Activated CD4-positive, CD25-positive, alpha-beta regulatory T cell treated with anti-CD3 and anti-CD28 coated beads, Interleukin-2, amount 50 U/mL, for 24 hours (primary cell): ENCODE results near the gene MYO3B.
A peak's percentile ranks its signal among the peaks of the same experiment; 100 is the strongest.
"Not testable (repeated sequence)": the region's sequence is repeated elsewhere in the genome, so short reads cannot be mapped to it uniquely, and the experiment has no call there.

Experiments used
- ATAC-seq, 2 donors: fragments of 150-1000 bp; cut with Tn5 transposase; one replicate each; pipeline ENCODE4 v1.10.0; 2021; ENCODE audit warnings: mild to moderate bottlenecking in 1 of 2, moderate library complexity in 1 of 2

Gene MYO3B

DNA sequence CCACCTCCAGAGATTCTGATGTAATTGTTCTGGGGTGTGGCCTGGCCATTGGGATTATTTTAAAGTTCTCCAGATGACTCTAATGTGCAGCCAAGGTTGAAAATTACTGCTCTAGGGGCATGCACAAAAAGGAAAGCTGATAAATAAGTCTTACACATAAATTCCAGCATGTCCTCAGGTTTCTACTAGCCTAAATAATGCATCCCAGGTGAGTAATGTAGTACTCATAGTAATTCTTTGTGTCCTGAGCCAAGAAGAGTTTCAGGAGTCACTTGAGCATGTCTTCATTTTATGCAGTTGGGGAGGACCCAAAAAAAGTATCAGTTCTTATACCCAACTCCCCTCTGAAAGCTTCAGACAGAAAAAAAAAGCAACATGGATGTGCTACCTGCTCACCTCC, 407.1 kb downstream of the MYO3B start:
- ATAC-seq: no peak

DNA sequence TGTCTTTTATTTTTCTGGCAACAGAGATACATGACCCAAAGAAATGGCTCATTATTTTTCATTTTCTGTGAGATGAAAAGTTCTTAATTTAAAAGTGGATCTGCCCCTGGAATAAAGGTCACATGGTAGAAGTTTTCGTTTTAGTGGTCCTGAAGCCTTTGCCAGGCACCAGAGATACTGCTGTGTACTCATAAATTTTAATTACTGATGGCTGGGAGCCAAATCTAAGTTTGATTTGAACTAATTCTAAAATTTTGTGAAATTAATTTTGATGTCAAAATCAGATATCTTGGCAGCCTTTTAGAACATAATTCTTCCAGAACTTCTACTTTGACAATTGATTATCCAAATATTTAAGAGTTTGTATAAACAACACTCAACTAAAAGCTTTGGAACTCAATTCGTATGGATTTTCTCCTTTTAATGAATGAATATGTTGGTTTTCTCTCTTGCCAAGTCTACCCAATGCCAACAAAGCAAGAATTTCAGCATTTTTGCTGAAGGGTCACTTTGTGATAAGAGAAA, 408.7 kb downstream of the MYO3B start:
- ATAC-seq: no peak

DNA sequence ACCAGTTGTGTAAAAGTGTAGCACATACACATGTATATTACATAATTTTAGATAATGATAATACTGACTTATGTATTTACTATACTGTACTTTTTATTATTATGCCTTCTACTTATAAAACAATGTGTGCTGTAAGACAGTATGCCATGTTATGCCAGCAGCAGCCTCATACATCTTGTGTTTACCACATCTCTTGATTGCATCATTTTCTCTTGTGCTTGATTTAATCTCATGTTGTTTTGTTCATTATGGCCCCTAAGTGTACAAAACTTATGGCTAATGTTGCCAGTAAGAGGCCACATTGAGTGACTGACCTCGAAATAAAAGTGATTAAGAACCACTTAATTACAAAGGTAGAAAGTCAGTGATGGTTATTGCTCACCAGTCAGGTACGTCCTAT, 409.2 kb downstream of the MYO3B start:
- no peak for ATAC-seq

DNA sequence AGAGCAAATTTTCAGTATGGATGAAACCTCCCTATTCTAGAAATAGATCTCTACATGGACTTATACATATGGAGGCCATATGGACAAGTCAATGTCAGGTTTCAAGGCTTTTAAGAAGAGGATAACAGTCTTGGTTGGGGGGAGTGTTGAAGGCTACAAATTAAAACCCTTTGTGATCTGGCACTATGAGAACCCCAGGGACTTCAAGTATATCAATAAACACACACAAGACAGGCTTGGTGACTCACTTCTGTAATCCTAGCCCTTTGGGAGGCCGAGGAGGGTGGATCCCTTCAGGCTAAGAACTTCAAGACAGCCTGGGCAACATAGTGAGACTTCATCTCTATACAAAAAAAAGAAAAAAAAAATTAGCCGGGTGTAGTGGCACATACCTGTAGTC, 410.0 kb downstream of the MYO3B start:
- no peak for ATAC-seq

DNA sequence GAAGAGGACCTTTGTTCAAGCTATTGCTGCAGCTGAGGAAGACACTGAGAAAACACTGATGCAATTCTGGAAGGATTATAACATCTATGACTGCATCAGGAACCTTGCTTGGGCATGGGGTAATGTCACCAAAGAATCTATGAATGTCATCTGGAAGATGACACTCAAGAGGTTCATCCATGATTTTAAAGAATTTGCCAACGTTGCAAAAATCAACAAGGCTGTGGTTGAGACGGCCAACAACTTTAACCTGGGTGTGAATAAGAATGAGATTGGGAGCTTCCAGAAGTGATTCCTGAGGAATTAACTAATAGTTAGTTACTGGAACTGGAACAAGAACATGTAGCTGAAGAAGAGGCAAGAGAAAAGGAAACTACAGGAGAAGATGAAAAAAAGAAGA, 410.8 kb downstream of the MYO3B start:
- ATAC-seq: no peak

DNA sequence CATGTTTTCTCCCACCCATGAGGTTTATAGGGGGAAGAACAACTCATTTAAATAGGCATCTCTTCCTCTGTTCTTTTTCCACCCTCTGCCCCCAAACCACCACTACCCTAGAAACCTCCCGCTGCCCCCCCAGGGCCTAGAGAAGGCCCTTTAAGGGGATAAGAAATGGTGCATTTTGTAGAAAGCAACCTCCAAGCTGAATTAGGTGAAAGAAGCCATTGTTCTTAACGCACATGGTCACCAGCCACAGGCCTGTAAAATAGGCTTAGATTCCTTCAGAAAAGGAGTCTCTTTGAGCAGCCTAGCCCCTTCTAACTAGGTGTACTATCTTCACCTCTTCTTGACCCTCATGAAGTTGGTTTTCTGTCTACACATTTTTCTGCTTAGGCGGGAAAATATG, 418.6 kb downstream of the MYO3B start:
- ATAC-seq: no peak

DNA sequence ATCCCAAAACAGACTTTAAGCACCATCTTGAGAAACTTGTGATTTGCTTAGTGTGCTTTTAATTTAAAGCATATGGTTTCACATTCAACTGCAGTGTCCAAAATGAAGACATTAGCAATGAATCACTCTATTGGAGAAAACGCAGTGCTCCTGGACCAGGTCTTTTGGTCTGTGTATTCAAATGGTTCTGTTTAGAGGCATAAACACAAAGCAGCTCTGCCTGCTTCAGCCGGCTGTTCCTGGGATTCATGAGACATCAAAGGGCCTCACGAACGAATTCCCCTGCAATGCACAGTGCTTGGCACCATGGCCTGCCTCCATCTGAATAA, 420.1 kb downstream of the MYO3B start:
- no peak for ATAC-seq

DNA sequence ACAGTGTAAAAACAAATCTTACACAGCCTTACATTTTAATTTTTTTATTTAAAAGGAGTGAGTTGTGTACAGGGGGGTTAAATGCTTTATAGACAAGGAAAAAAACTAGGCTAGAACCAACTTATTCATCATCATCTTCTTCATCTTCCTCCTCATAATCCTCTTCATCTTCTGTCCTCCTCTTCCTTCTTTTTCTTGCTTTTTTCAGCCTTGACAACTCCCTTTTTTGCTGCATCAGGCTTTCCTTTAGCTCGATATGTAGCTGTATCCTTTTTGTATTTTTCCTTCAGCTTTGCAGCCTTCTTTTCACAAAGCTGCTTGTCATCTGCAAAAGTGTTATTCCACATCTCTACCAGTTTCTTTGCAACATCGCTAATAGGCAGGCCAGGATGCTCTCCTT, 423.5 kb downstream of the MYO3B start:
- ATAC-seq: no peak

DNA sequence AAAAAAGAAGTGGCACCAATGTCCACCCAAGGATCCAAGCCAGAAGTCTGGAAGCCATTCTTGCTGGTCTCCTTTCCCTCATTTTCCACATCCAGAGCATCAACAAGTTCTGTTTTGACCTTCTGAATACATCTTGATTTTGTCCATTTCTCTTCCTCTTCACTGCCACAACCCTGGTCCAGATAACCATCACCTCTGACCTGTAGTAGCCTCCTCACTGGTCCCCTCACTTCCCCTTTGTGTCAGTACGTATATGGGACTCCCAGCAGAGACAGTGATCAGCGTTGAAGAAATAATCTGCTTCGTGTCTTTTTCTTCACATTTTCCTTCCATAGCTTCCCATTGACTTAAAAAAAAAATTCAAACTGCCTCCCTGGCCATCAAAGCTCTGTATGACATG, 427.9 kb downstream of the MYO3B start:
- no peak for ATAC-seq

DNA sequence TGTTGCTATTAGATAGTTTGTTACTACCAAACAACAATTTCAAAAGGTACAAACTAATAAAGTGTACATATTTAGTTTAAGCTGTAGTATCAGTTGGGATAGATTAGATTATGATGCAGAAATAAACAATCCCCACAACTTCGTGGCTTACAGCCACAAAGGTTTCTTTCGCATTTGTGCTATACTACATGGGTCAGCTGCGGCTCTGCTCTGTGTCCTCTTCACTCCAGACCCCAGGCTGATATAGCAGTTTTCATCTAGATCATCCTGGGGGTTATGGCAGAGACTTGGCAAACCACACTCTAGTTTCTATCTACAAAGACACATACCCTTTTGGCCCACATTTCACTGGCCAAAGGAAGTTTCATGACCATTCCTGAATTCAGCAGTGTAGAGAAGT, 429.2 kb downstream of the MYO3B start:
- ATAC-seq: no peak

DNA sequence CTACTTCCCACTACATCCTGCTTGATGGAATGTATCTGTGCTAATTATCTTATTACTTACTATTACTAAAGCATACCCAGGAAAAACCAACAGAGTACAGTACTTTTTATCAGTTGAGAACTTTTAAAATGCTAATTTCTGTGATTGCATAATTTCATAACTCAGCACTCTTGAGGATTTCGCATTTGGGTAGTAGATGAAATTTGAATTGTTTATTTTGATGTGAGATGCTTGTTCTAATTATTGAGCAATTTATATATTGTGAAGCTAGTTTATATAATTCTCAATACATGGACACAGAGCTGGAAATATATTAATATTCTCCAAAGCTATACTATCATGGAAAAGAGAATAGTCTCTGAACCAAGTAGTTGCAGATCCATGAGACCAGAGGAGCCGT, 432.7 kb downstream of the MYO3B start:
- ATAC-seq: no peak

DNA sequence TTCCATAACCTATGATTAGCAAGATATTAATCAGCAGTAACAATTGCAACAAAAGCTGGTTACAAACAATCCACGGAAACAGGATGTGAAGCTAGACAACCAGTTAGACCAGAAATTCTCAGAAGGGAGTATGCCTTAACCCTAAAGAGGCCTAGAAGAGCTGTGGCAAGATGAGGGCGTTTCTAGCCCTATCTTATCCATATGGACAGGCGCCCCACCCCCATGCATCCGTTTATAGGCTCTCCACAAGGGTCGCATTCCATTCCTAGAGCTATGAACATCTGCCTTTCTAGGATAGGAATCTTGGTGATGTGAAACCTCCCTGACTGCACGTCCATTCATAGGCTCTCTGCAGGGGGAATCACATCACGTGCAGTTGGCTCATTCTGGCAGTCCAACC, 441.0 kb downstream of the MYO3B start:
- ATAC-seq: not testable (repeated sequence)

DNA sequence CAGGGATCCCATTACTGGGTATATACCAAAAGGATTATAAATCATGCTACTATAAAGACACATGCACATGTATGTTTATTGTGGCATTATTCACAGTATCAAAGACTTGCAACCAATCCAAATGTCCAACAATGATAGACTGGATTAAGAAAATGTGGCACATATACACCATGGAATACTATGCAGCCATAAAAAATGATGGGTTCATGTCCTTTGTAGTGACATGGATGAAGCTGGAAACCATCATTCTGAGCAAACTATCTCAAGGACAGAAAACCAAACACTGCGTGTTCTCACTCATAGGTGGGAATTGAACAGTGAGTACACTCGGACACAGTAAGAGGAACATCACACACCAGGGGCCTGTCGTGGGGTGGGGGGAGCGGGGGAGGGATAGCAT, 457.1 kb downstream of the MYO3B start:
- not testable (repeated sequence) for ATAC-seq

DNA sequence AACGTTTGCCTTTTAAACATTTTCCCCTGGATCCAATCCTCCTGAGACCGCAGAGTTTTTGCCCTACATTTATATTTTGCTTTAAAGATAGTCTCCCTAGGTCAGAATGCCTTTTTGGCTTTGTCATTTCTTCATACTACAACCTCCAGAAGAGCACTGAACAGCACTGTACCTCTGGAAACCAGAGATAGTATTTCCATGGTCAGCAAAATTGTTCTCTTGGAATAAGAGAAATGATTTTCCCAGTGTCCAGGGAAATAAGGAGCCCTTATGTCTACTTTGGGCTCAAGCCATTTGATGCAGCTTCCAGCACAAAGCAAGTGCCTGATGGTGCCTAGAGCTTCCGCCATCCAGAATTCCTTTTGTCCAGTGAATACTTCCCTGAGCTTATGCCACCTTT, 461.7 kb downstream of the MYO3B start:
- ATAC-seq: no peak

DNA sequence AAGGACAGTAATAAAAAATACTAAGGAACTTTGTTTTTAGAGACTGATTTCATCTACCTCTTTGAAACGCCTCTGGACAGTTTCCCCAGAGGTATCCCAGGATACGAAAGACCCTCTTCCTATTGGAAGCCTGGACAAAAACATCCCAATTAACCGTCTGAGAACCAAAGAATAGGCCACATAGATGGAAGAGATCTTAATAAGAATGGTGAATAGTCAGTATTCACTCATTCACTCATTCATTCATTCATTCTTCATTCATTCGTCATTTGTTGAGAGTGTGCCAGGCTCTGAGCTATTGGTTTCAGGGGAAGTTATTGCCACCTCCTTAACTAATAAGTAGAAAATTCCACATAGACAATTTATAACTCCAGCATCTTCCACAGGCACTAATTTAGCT, 464.0 kb downstream of the MYO3B start:
- no peak for ATAC-seq

DNA sequence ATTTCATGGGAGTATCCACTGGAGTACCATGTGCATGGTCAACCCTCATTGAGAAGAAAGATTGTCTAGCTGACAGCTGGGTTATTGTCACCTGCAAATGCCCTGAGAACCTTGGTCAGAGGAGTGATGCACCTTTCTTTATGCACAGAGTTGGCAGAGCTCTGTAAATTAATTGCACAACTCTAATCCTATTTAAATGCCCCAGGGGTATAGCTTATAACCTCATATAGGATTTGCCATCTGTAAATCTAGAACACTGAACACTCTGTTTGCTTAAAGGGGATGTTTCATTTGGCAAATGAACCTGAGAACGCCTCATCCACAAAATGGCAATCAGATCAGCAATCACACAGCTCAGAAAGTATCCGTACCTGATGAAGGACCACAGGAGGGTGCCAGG, 465.4 kb downstream of the MYO3B start:
- ATAC-seq: no peak

DNA sequence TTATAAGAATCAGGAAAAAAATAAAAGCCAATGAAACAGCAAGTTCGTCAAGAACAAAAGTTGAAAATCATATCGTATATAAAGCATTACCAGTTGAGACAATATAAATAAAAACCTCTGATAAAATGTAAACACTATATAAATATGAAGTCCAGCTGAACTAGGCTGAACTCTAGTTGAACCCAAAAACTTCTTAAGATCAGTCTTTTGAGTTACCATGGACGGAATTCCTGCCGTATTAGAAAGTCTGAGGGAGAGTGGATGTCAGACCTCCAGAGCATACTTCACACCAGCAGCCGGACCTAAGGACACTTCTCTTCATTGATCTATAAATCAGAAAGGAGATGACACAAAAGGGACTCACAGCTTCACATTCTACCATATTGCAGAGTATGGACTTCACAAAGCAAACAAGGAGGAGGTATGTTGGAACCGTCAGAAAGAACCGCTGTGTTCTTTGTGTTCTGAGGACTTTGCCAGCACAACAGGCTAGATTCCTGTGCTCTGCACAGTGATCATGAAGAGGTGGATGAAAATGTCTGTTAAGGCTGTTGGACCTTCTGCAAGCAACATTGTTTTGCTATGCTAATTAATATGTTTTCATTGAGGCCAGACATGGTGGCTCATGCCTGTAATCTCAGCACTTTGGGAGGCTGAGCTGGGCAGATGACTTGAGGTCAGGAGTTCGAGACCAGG, 469.9 kb downstream of the MYO3B start:
- no peak for ATAC-seq

DNA sequence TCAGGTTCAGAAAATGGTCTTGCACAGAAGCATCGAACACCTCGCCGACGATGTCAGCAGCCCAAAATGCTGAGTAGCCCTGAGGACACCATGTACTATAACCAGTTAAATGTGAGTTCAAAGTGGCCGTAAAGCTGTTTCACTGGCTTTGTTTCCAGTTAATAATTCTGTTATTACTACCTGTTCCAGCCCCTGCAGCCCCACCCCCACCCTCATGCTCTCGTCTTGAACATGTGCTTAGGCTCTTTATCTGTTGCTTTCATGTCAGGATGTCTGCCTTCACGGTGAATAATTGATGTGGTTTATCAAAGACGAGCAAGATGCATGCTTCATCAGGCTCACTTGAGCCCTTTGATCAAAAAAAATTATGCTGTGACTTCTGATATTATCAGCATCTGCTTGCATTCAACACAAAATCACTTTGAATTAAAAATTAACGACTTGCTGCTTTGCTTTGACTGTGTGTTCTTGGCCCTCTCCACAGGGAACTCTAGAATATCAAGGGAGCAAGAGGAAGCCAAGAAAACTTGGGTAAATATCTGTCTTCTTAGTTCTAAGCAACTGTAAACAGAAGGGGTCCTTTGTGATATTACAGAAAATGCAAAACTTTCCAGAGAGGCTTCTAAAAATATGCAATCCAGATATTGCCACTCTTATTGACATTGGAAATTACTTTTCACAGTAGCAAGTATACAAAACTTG, 473.8 kb downstream of the MYO3B start:
- ATAC-seq: peak; percentile 55 to 71

DNA sequence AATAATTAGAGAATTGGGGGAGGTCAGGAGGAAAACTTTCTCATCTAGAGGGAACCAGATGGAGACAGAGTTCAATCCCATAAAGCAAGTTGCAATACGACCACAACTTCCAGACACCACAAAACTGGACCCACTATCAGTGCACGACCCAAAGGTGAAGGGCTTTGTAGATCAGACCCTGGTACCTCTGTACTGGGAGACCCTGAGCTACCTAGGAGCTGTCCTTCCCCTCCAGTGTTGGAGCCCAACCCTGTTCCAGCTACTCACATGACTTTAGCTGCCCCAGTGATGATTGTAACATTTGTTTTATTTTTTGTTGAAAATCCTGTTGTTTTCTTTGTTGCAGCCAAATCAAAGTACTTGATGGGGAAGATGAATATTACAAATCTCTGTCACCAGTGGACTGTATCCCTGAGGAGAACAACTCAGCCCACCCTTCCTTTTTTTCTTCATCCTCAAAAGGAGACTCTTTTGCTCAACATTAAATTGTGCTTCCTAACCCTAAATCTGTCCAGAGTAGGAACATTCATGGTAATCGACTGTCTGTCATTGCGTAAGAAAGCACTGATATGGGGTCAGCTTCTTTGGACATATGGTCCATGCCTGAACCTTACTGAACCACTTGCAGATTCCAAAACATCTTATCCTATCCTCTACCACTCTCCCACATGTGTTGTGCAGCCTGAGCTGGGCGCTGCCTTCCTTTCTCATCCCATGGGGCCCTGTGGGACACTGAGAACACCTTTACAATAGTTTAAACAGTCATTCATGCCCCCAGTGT, 474.9 kb downstream of the MYO3B start:
- ATAC-seq: no peak

DNA sequence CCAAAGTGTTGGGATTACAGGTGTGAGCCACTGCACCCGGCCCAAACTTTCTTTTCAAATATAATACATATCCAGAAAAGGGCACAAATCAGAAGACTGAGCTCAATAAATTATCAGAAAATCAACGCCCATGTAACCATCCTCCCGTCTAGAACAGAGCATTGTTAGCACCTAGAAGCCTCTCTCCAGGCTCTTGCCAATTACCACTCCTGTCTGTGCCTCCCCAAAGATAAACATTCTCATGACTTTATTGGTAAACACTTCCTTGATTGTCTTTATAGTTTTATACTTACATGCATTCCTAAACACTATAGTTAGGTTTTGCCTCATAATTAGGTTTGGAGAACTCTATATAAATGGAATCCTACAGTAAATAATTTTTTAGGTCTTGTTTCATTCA, 478.7 kb downstream of the MYO3B start:
- ATAC-seq: no peak

DNA sequence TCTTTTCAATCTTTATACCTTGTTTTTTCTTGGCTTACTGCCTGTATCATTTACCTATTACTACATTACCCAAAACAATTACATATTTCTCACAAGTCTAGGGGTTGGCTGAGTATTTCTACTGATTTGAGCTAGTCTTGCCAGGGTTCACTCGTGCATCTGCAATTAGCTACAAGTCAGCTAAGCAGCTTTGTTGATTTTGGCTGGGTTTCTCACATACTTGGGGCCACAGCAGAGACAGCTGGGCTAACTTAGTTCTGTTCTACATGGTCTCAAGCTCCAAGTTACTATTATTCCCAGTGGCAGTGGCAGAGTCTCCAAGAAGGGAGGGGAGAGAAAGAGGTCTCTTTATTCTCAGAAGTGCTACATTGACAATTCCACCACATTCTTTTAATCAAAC, 482.5 kb downstream of the MYO3B start:
- ATAC-seq: no peak

DNA sequence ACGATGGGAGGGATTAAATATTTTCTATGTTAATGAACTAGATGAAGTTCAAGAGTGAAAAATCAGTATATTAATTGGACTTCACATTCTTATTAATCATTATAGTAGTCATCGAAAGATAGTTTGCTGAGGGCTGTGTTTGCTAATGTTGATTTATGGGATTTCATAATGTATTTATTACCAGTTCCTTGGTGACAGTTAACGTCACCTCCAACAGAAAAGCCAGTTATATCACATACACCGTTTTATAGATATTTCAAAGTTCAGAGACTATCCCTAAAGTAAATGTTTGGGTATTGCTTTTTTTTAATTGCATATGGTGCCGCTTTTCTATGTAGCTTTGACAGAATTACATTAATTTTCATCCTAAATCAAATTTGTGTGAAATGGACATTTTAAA, 487.8 kb downstream of the MYO3B start:
- no peak for ATAC-seq

DNA sequence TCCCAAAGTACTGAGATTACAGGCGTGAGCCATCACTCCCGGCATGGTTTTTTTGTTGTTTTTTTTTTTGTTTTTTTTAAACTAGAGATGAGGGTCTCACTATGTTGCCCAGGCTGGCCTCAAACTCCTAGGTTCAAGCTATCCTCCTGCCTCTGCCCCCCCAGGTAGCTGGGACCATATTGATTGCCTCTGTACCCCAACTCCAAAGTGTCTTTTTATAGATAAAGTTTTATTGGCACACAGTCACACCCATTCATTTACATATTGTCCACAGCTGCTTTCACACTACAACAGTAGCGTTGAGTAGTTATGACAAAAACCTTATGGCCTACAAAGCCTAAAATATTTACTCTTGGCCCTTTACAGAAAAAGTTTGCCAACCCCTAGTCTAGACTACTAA, 492.0 kb downstream of the MYO3B start:
- ATAC-seq: no peak

DNA sequence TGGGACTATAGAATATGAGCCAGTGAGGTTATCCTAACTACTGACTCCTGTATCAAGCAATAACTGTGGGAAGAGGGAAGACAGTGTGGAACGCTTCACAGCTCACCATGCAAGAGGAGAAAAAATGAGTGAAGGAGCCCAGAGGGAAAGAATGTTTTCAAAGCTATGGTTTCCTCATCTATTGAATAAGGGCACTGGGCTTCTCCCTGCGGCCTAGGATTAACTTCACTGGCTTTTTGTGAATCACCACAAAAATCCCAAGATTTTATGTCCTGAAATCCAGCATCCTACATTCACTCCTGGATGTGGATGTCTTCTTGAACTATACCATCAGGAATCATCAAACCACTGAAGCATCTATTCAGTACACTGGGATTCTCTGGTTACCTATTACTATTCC, 492.7 kb downstream of the MYO3B start:
- ATAC-seq: no peak
